Measurements from ENCODE around the gene HM13. TPM values are rescaled to one million over a fixed set of nuclear protein-coding genes. Genes with fewer than 3 reads are reported as not detected.

Gene HM13
- total and polyA plus RNA-seq, 9 of the 15 experiments (the other 6 are each of a cell fraction or from before 2014, with no cell fraction given): 7.7 to 136 (median 74.5) TPM

- TF ChIP-seq ZBTB26 (CRISPR knock-in tag; IDR thresholded peaks at IDR 0.05): no peak
- TF ChIP-seq ZNF445 (CRISPR knock-in tag; IDR thresholded peaks at IDR 0.05; ENCODE audit: low read depth): no peak
- no peak for TF ChIP-seq ARHGAP35 (IDR thresholded peaks at IDR 0.05; ENCODE audit: partially characterized antibody)
- no peak for TF ChIP-seq ZNF75A (CRISPR knock-in tag; IDR thresholded peaks at IDR 0.05)
- TF ChIP-seq CBFA2T3 (IDR thresholded peaks at IDR 0.05): no peak
- TF ChIP-seq PRDM10 (IDR thresholded peaks at IDR 0.05; ENCODE audit: partially characterized antibody): no peak
- no peak for TF ChIP-seq FOXM1 (IDR thresholded peaks at IDR 0.05; ENCODE audit: low read depth)
- no peak for TF ChIP-seq FOXM1 (CRISPR knock-in tag; IDR thresholded peaks at IDR 0.05; ENCODE audit: low read depth)
- peak; percentile 29; the same call in 1 of the 2 replicates for TF ChIP-seq BRD4 (IDR thresholded peaks at IDR 0.05)
- TF ChIP-seq MCM5 (IDR thresholded peaks at IDR 0.05; ENCODE audit: low read depth): no peak
- TF ChIP-seq ZBTB5 (IDR thresholded peaks at IDR 0.05): no peak
- no peak for TF ChIP-seq ZNF347 (CRISPR knock-in tag; IDR thresholded peaks at IDR 0.05; ENCODE audit: low read depth)
- TF ChIP-seq HCFC1 (IDR thresholded peaks at IDR 0.05; ENCODE audit: low read depth, low read length): peak; percentile 63
- TF ChIP-seq SP1 (CRISPR knock-in tag; IDR thresholded peaks at IDR 0.05): peak; percentile 55; the same call in 1 of the 2 replicates
- TF ChIP-seq NBN (IDR thresholded peaks at IDR 0.05; ENCODE audit: low read depth): no peak
- no peak for TF ChIP-seq XRCC5 (IDR thresholded peaks at IDR 0.05; ENCODE audit: low read depth, low read length)
- no peak for TF ChIP-seq SMARCA5 (IDR thresholded peaks at IDR 0.05)
- no peak for TF ChIP-seq MEIS2 (IDR thresholded peaks at IDR 0.05; ENCODE audit: partially characterized antibody)
- TF ChIP-seq SMAD3 (CRISPR knock-in tag; conservative IDR thresholded peaks at IDR 0.05): no peak
- no peak for TF ChIP-seq SOX6 (IDR thresholded peaks at IDR 0.05)
- TF ChIP-seq ZMIZ1 (IDR thresholded peaks at IDR 0.05; ENCODE audit: low read depth in 2 of 2, low read length in 2 of 2): no peak
Measured at GRCh38 chr20:31547017-31547675, 32.9 kb downstream of the HM13 start (continued).
